Spleen (tissue), 11 donors: ENCODE data around the gene SIRT3. TPM values are rescaled to one million over a fixed set of nuclear protein-coding genes. Genes with fewer than 3 reads are reported as not detected.

Experiments
- DNase-seq: peaks from one replicate; pipeline ENCODE4 v3.0.0-alpha.2; 2020
- H3K27ac ChIP-seq, 8 donors: fragments of 200-600 bp; sonication (generic) in 7 of 8; 1 replicate in 4 of 8; 2 replicates in 4 of 8; pipeline versions ENCODE4 v1.5.0 to v1.8.0; 2016 to 2021; ENCODE audit warnings: inconsistent platforms in 4 of 8, mild to moderate bottlenecking in 4 of 8, moderate library complexity in 1 of 8
- H3K27me3 ChIP-seq, 7 donors: fragments of 200-600 bp; sonication (generic) in 6 of 7; replicated peaks in 1 of 7; 1 replicate in 4 of 7; 2 replicates in 3 of 7; pipeline versions ENCODE4 v1.5.0 to v1.8.0; 2016 to 2021; ENCODE audit warnings: inconsistent platforms in 3 of 7, mild to moderate bottlenecking in 1 of 7
- H3K36me3 ChIP-seq, 6 donors: fragments of 200-600 bp; sonication (generic) in 5 of 6; 1 replicate in 4 of 6; 2 replicates in 2 of 6; pipeline versions ENCODE4 v1.5.0 to v1.8.0; 2016 to 2021; ENCODE audit warnings: inconsistent platforms in 2 of 6
- H3K4me1 ChIP-seq, 6 donors: fragments of 200-600 bp; sonication (generic) in 5 of 6; 1 replicate in 3 of 6; 2 replicates in 3 of 6; pipeline versions ENCODE4 v1.5.0 to v1.8.0; 2016 to 2021; ENCODE audit warnings: inconsistent platforms in 3 of 6
- H3K4me3 ChIP-seq, 8 donors: fragments of 200-600 bp; sonication (generic) in 7 of 8; 1 replicate in 4 of 8; 2 replicates in 4 of 8; pipeline versions ENCODE4 v1.5.0 to v1.8.0; 2016 to 2021; ENCODE audit warnings: inconsistent platforms in 4 of 8, mild to moderate bottlenecking in 4 of 8, moderate library complexity in 2 of 8
- H3K9me3 ChIP-seq, 8 donors: fragments of 200-600 bp; sonication (generic) in 7 of 8; 1 replicate in 4 of 8; 2 replicates in 4 of 8; pipeline versions ENCODE4 v1.5.0 to v1.8.0; 2016 to 2021; ENCODE audit warnings: inconsistent platforms in 4 of 8
- POLR2A ChIP-seq, 3 donors: fragments of 450-650 bp; IDR thresholded peaks; one replicate each; pipeline ENCODE4 v1.5.1; 2017; ENCODE audit warnings: antibody characterized with exemption in 3 of 3, mild to moderate bottlenecking in 1 of 3
- POLR2AphosphoS5 ChIP-seq, 3 donors: sonication (generic); formaldehyde crosslinking; IDR thresholded peaks; one replicate each; pipeline ENCODE4 v1.5.1; 2017; ENCODE audit warnings: antibody characterized with exemption in 3 of 3
- WGBS, 5 donors: extraction: QIAGEN DNeasy Blood & Tissue Kit in 3 of 5; methylation state at CpG; one replicate each; pipeline versions ENCODE4 v1.1.5 to v1.1.7; 2013 to 2018; 5-methylcytosine and 5-hydroxymethylcytosine counted together
- intact Hi-C: fragments of 100-400 bp; cut with DNase I; formaldehyde crosslinking; loops from one replicate; pipeline ENCODE4 v1.15.0; 2023; ENCODE audit warnings: low total_unique reads
- polyA plus RNA-seq, 3 donors: library from polyadenylated mRNA; stranded (reverse); fragments of 200-250 nt; gene quantifications; one replicate each; pipeline ENCODE4 v1.2.1, GENCODE V29; 2013
- total RNA-seq, 7 donors: library from RNA; depleted of rRNA in 3 of 7; stranded (reverse); fragments of >200 nt in 3 of 7; fragmentation: NEBNext Ultra II Directional in 4 of 7; extraction: Animal tissue kit (Norgen Biotek cat#: 25700) in 4 of 7; gene quantifications; one replicate each; pipeline versions ENCODE4 v1.1.0 to v1.2.1, GENCODE V29; 2016 to 2021
- TF ChIP-seq, protein P1 (sequence below), 11 experiments: fragments of 200-600 bp in 7 of 11; fragments of 450-650 bp in 4 of 11; sonication (generic) in 4 of 11; IDR thresholded peaks in 8 of 11; conservative IDR thresholded peaks in 3 of 11; 1 replicate in 7 of 11; 2 replicates in 4 of 11; pipeline versions ENCODE4 v1.4.0 to v1.8.0; 2016 to 2021; ENCODE audit warnings: antibody characterized with exemption in 11 of 11, inconsistent platforms in 4 of 11, mild to moderate bottlenecking in 1 of 11
- donor health status: healthy with polysubstance abuse.
- donor health status: DM: no; HTN: no; CAD: no; lungs with moderate emphysema.
- donor health status: DM: no; HTN: no; CAD: no.
- donor health status: Bipolar disorder and iron deficiency.
- donor health status: healthy.
- donor health status: DM: no; HTN: no; CAD: no.
- donor health status: DM: yes; HTN: yes; CAD: no.

Gene SIRT3
- total and polyA plus RNA-seq, 10 donors, result 11.9 to 28.8 (median 17.5) TPM

- DNase-seq, result peak; percentile 58
- 57 to 76% (median 72%) methylated on average over 4 of the region's 4 CpGs for WGBS, 5 donors
- H3K4me1 ChIP-seq, result peaks cover 26 to 96% (median 47%) of the 10 kb centered on the region in 6 donors
- H3K36me3 ChIP-seq, result peaks cover 0 to 36% (median 0%) of the 10 kb centered on the region in 6 donors
- H3K27ac ChIP-seq, result peak overlapping the region in 3 of 8 donors; percentile 82 to 89 (median 86)
- TF ChIP-seq, protein P1, sequence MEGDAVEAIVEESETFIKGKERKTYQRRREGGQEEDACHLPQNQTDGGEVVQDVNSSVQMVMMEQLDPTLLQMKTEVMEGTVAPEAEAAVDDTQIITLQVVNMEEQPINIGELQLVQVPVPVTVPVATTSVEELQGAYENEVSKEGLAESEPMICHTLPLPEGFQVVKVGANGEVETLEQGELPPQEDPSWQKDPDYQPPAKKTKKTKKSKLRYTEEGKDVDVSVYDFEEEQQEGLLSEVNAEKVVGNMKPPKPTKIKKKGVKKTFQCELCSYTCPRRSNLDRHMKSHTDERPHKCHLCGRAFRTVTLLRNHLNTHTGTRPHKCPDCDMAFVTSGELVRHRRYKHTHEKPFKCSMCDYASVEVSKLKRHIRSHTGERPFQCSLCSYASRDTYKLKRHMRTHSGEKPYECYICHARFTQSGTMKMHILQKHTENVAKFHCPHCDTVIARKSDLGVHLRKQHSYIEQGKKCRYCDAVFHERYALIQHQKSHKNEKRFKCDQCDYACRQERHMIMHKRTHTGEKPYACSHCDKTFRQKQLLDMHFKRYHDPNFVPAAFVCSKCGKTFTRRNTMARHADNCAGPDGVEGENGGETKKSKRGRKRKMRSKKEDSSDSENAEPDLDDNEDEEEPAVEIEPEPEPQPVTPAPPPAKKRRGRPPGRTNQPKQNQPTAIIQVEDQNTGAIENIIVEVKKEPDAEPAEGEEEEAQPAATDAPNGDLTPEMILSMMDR (IDR thresholded peaks at IDR 0.05 in 8 of 11, conservative IDR thresholded peaks at IDR 0.05 in 3 of 11), result no peak
- no peak for TF ChIP-seq POLR2A (IDR thresholded peaks at IDR 0.05)
- TF ChIP-seq POLR2AphosphoS5 (IDR thresholded peaks at IDR 0.05), result no peak
- H3K9me3 ChIP-seq, result no peaks in the 10 kb centered on the region
- peaks cover 0 to 90% (median 48%) of the 10 kb centered on the region in 7 donors for H3K27me3 ChIP-seq
- intact Hi-C loops, result no loop called here
- peak overlapping the region in 5 of 8 donors; percentile 36 to 77 (median 50) for H3K4me3 ChIP-seq
Measured at GRCh38 chr11:282171-282570, 46.0 kb upstream of the SIRT3 start.

DNA sequence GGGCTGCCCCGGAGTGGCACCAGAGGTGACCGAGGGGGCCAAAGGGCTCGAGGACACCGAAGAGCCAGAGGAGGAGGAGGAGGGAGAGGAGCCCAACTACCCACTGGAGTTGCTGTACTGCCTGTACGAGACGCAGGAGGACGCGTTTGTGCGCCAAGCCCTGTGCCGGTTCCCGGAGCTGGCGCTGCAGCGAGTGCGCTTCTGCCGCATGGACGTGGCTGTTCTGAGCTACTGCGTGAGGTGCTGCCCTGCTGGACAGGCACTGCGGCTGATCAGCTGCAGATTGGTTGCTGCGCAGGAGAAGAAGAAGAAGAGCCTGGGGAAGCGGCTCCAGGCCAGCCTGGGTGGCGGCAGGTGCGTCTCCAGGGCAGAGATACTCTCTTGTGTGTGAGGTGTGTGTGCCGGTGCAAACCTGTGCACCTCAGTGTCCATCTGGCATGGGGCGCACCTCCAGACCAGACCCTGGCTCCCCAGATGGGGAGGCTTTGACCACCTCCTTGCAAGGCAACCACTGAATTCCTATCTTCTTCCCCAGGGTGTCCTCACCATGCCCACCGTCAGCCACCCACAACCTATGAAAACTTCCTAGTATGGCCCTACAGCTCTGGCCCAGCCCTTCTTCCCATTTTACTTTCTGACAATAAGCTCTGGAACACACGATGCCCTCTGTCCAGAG, 45.5 kb upstream of the SIRT3 start:
- Histone ChIP-seq H3K36me3 (peaks cover 0 to 36% (median 0%) of the 10 kb centered on the region in 6 donors), H3K27ac (peak overlapping the region in 6 of 8 donors; percentile 26 to 89 (median 72)), H3K27me3 (peaks cover 0 to 85% (median 48%) of the 10 kb centered on the region in 7 donors), H3K4me3 (peak overlapping the region in 7 of 8 donors; percentile 36 to 77 (median 50)), H3K4me1 (peaks cover 26 to 90% (median 47%) of the 10 kb centered on the region in 6 donors), H3K9me3 (peaks cover 0 to 3% (median 0%) of the 10 kb centered on the region in 8 donors)
- TF ChIP-seq POLR2AphosphoS5 (IDR thresholded peaks at IDR 0.05) (peak in 1 of 3 donors; percentile 11), POLR2A (IDR thresholded peaks at IDR 0.05) (no peak)
- intact Hi-C loops, result no loop called here
- DNase-seq, result no peak
- 34 to 42% (median 38%) methylated on average over 23 to 26 of the region's 26 CpGs for WGBS, 5 donors

GRCh38 chr11:280706-281485, 44.8 kb upstream of the SIRT3 start:
- peak; percentile 47 to 89 (median 57) for TF ChIP-seq POLR2AphosphoS5 (IDR thresholded peaks at IDR 0.05)
- TF ChIP-seq, protein P1 (IDR thresholded peaks at IDR 0.05 in 8 of 11, conservative IDR thresholded peaks at IDR 0.05 in 3 of 11), result no peak
- Histone ChIP-seq H3K36me3 (peaks cover 0 to 36% (median 0%) of the 10 kb centered on the region in 6 donors), H3K27ac (peak overlapping the region in 7 of 8 donors; percentile 26 to 89 (median 63)), H3K4me1 (peaks cover 26 to 83% (median 47%) of the 10 kb centered on the region in 6 donors), H3K27me3 (peaks cover 0 to 80% (median 48%) of the 10 kb centered on the region in 7 donors), H3K4me3 (peak overlapping the region; percentile 35 to 77 (median 48)), H3K9me3 (peaks cover 0 to 6% (median 0%) of the 10 kb centered on the region in 8 donors)
- intact Hi-C loops, result no loop called here
- peak; percentile 92 for DNase-seq
- WGBS, 5 donors, result 7 to 25% (median 10%) methylated on average over 48 to 79 of the region's 79 CpGs

- peak; percentile 92 for DNase-seq
- WGBS, 5 donors, result 3 to 11% (median 6%) methylated on average over 20 to 85 of the region's 85 CpGs
- Histone ChIP-seq H3K4me1 (peaks cover 26 to 82% (median 47%) of the 10 kb centered on the region in 6 donors), H3K36me3 (peaks cover 0 to 32% (median 0%) of the 10 kb centered on the region in 6 donors), H3K9me3 (peaks cover 0 to 6% (median 0%) of the 10 kb centered on the region in 8 donors), H3K4me3 (peak overlapping the region; percentile 35 to 77 (median 48)), H3K27me3 (peaks cover 0 to 72% (median 48%) of the 10 kb centered on the region in 7 donors), H3K27ac (peak overlapping the region in 7 of 8 donors; percentile 26 to 89 (median 63))
- intact Hi-C loops, result no loop called here
- no peak for TF ChIP-seq POLR2A (IDR thresholded peaks at IDR 0.05)
- TF ChIP-seq POLR2AphosphoS5 (IDR thresholded peaks at IDR 0.05), result peak; percentile 21 to 74 (median 68)
Measured at GRCh38 chr11:279966-280705, 44.0 kb upstream of the SIRT3 start.
